Skeletal muscle tissue (tissue), 4 donors: ENCODE data around the gene PRDX2. TPM values are rescaled to one million over a fixed set of nuclear protein-coding genes. Genes with fewer than 3 reads are reported as not detected.

Experiments
- H3K27ac ChIP-seq: one replicate; pipeline ENCODE4 v1.7.0; 2013; ENCODE audit warnings: mild to moderate bottlenecking, low read depth, low read length, inconsistent platforms
- H3K27me3 ChIP-seq, 3 donors: one replicate each; pipeline ENCODE4 v1.7.0; 2013; ENCODE audit warnings: low read length in 3 of 3; ENCODE audit not compliant: control insufficient read depth in 3 of 3, insufficient read depth in 3 of 3
- H3K36me3 ChIP-seq, 3 donors: one replicate each; pipeline ENCODE4 v1.7.0; 2013; ENCODE audit warnings: low read length in 3 of 3; ENCODE audit not compliant: control insufficient read depth in 3 of 3, insufficient read depth in 3 of 3
- H3K4me1 ChIP-seq, 3 donors: one replicate each; pipeline ENCODE4 v1.7.0; 2013; ENCODE audit warnings: low read length in 3 of 3, mild to moderate bottlenecking in 3 of 3; ENCODE audit not compliant: control insufficient read depth in 3 of 3, insufficient read depth in 3 of 3
- H3K4me3 ChIP-seq, 3 donors: one replicate each; pipeline ENCODE4 v1.7.0; 2013; ENCODE audit warnings: low read length in 3 of 3
- H3K9ac ChIP-seq, 3 donors: one replicate each; pipeline ENCODE4 v1.7.0; 2013; ENCODE audit warnings: low read length in 3 of 3, mild to moderate bottlenecking in 3 of 3, moderate library complexity in 2 of 3, low read depth in 1 of 3
- H3K9me3 ChIP-seq, 3 donors: one replicate each; pipeline ENCODE4 v1.7.0; 2013; ENCODE audit warnings: low read length in 3 of 3; ENCODE audit not compliant: control insufficient read depth in 3 of 3
- total RNA-seq: library from RNA; depleted of rRNA; stranded (reverse); fragments of >200 nt; gene quantifications from one replicate; pipeline ENCODE4 v1.2.3, GENCODE V29; 2014
- donor health status: Osteomylitis.

The PRDX2 gene
- total RNA-seq, 1 donor from 2014 or later, result 207 TPM

GRCh38 chr19:12782174-12782423, 19.5 kb downstream of the PRDX2 start:
- Histone ChIP-seq H3K9me3 (no peaks in the 10 kb centered on the region), H3K36me3 (no peaks in the 10 kb centered on the region), H3K27me3 (no peaks in the 10 kb centered on the region), H3K27ac (peak overlapping the region; percentile 99), H3K9ac (peak overlapping the region; percentile 62 to 87 (median 81)), H3K4me1 (peaks cover 54 to 68% (median 68%) of the 10 kb centered on the region in 3 donors), H3K4me3 (peak overlapping the region; percentile 69 to 82 (median 79))

DNA sequence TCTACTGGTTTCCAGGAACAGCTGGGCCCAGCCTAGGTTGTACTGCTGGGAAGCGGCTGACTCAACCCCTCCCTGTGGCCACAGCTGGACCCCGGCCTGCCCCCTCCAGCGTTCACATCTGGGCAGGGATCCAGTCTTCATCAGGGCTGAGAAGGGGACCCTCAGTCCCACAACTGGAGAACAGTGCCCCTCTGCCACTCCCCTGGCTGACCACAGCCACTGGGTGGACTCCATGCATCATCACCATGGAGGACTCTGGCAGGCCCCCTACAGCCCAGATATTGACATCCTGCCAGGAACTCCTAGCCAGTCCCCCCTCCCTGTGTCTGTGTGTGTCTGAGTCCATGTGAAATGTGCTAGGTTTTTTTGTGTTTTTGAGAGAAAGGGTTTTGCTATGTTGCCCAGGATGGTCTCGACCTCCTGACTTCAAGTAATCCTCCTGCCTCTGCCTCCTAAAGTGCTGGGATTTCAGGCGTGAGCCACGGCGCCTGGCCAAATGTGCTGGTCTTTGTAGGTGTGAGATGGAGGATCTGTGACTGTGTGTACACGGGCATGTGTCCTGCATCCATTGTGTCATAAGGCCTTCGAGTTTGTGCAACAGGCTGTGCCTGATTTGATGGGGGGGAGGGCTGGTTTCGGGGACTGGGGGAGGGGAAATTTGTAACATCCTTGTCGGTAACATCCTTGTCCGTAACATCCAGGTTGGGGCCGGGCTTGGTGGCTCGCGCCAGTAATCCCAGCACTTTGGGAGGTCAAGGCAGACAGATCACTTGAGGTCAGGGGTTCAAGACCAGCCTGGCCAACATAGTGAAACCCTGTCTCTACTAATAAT, 22.2 kb downstream of the PRDX2 start:
- Histone ChIP-seq H3K4me1 (peaks cover 41 to 54% (median 52%) of the 10 kb centered on the region in 3 donors), H3K27me3 (no peaks in the 10 kb centered on the region), H3K4me3 (peak overlapping the region in 1 of 3 donors; percentile 87), H3K9me3 (no peaks in the 10 kb centered on the region), H3K36me3 (peaks cover 0 to 3% (median 0%) of the 10 kb centered on the region in 3 donors), H3K27ac (peak overlapping the region; percentile 81), H3K9ac (peak overlapping the region; percentile 30 to 89 (median 88))

DNA sequence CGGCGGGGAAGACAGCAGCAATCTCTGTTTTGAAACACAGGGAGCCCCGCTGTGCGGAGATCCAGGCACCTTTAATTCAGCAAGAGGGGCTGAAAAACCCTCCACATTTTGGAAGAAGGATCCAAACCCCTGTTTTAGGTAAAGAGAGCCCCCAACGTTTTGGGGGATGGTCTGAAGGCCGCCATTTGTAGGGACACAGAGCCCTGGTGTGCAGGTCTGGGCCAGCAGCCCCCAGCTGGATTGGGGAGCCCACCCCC, 22.8 kb downstream of the PRDX2 start:
- peak overlapping the region in 2 of 3 donors; percentile 87 to 91 for H3K4me3 ChIP-seq
- no peaks in the 10 kb centered on the region for H3K27me3 ChIP-seq
- peak overlapping the region; percentile 88 to 91 (median 89) for H3K9ac ChIP-seq
- peak overlapping the region; percentile 81 for H3K27ac ChIP-seq
- H3K36me3 ChIP-seq, result peaks cover 0 to 4% (median 0%) of the 10 kb centered on the region in 3 donors
- H3K9me3 ChIP-seq, result no peaks in the 10 kb centered on the region
- peaks cover 45 to 55% (median 52%) of the 10 kb centered on the region in 3 donors for H3K4me1 ChIP-seq

DNA sequence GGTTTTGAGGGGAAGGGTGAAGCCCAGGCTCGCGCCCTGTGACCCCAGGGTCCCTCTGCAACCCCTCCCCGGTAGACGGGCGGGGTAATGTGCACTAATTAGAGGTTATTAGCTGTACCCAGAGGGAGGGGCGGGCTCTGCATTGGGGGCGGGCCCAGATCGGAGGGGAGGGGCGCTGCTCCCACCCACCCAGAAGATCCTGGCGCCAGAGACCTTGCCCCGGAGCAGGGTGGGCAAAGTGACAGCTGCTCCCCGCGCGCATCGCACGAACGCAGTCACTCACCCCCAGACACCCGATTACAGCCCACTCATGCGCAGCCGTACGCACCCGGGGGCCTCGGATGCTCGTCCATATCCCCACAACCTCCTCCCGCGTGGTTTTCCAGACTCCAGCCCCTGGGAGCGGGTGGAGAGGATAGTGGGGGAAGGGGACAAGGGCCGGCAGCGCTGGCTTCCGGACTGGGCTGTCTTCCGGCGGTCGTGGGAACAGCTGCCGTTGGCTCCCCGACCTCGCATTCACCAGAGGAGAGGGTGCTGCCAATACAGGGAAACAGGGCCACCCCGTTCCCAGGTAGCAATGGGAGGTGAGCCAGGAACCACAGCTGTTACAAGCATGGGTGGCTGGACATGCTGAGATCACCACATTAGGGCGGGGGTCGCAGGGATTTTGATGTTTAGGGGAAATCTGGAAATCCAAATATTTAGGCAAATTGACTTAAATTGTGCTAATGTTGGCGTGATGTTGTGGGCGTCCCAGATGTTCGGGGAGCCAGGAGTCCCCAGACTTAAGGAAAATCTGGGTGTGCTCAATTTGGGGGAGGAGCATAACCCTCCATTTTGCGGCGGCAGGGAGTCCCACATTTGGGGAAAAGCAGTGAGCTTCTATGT, 23.3 kb downstream of the PRDX2 start:
- Histone ChIP-seq H3K9ac (peak overlapping the region; percentile 88 to 91 (median 89)), H3K27me3 (no peaks in the 10 kb centered on the region), H3K4me1 (peaks cover 46 to 56% (median 53%) of the 10 kb centered on the region in 3 donors)

GRCh38 chr19:12777217-12778016, 24.2 kb downstream of the PRDX2 start:
- Histone ChIP-seq H3K36me3 (peaks cover 0 to 4% (median 0%) of the 10 kb centered on the region in 3 donors), H3K4me3 (peak overlapping the region; percentile 79 to 91 (median 87)), H3K4me1 (peaks cover 49 to 58% (median 56%) of the 10 kb centered on the region in 3 donors), H3K9me3 (no peaks in the 10 kb centered on the region), H3K27ac (peak overlapping the region; percentile 81), H3K27me3 (no peaks in the 10 kb centered on the region), H3K9ac (peak overlapping the region; percentile 88 to 91 (median 89))

More for the DNA sequence above, 23.3 kb downstream of the PRDX2 start:
- Histone ChIP-seq H3K36me3 (peaks cover 0 to 4% (median 0%) of the 10 kb centered on the region in 3 donors), H3K4me3 (peak overlapping the region; percentile 79 to 91 (median 87)), H3K27ac (peak overlapping the region; percentile 81), H3K9me3 (no peaks in the 10 kb centered on the region)

- Histone ChIP-seq H3K4me3 (peak within 1 kb of the TSS; percentile 78 to 89 (median 88)), H3K9ac (peak within 1 kb of the TSS; percentile 84 to 94 (median 91)), H3K36me3 (peaks cover 5 to 13% (median 12%) of the 10 kb centered on the region in 3 donors), H3K9me3 (no peaks in the 10 kb centered on the region), H3K27me3 (no peaks in the 10 kb centered on the region), H3K27ac (peak within 1 kb of the TSS; percentile 85), H3K4me1 (peaks cover 60 to 74% (median 74%) of the 10 kb centered on the region in 3 donors)
Measured at GRCh38 chr19:12774588-12775555, 26.7 kb downstream of the PRDX2 start, which contains the start of gene HOOK2. HOOK2 (minus strand) TSS chr19:12775552; CDS start chr19:12775449, 103 bp downstream.

GRCh38 chr19:12773571-12773970, 28.0 kb downstream of the PRDX2 start:
- H3K27me3 ChIP-seq, result no peaks in the 10 kb centered on the region
- peak overlapping the region; percentile 85 for H3K27ac ChIP-seq
- peaks cover 5 to 15% (median 13%) of the 10 kb centered on the region in 3 donors for H3K36me3 ChIP-seq
- H3K4me1 ChIP-seq, result peaks cover 51 to 67% (median 65%) of the 10 kb centered on the region in 3 donors
- peak overlapping the region in 1 of 3 donors; percentile 35 for H3K4me3 ChIP-seq
- no peaks in the 10 kb centered on the region for H3K9me3 ChIP-seq
- H3K9ac ChIP-seq, result peak overlapping the region in 2 of 3 donors; percentile 24 to 45

- Histone ChIP-seq H3K9me3 (no peaks in the 10 kb centered on the region), H3K27ac (peak overlapping the region; percentile 85), H3K36me3 (peaks cover 10 to 21% (median 21%) of the 10 kb centered on the region in 3 donors), H3K27me3 (no peaks in the 10 kb centered on the region), H3K4me3 (peak overlapping the region in 1 of 3 donors; percentile 54), H3K9ac (peak overlapping the region in 2 of 3 donors; percentile 24 to 60), H3K4me1 (peaks cover 44 to 58% (median 57%) of the 10 kb centered on the region in 3 donors)
Measured at GRCh38 chr19:12772323-12772722, 29.3 kb downstream of the PRDX2 start.
